Spleen (tissue), 7 donors: ENCODE data around the gene TSHZ2.
"Not testable (repeated sequence)": the region's sequence is repeated elsewhere in the genome, so short reads cannot be mapped to it uniquely, and the experiment has no call there.

Experiments used
- POLR2A ChIP-seq, 3 donors: fragments of 450-650 bp; IDR thresholded peaks; one replicate each; pipeline ENCODE4 v1.5.1; 2017; ENCODE audit warnings: antibody characterized with exemption in 3 of 3, mild to moderate bottlenecking in 1 of 3
- TF ChIP-seq, protein P1 (sequence below), 11 experiments: fragments of 200-600 bp in 7 of 11; fragments of 450-650 bp in 4 of 11; sonication (generic) in 4 of 11; IDR thresholded peaks in 8 of 11; conservative IDR thresholded peaks in 3 of 11; 1 replicate in 7 of 11; 2 replicates in 4 of 11; pipeline versions ENCODE4 v1.4.0 to v1.8.0; 2016 to 2021; ENCODE audit warnings: antibody characterized with exemption in 11 of 11, inconsistent platforms in 4 of 11, mild to moderate bottlenecking in 1 of 11
- donor health status: DM: no; HTN: no; CAD: no; lungs with moderate emphysema.
- donor health status: DM: no; HTN: no; CAD: no.
- donor health status: DM: no; HTN: no; CAD: no.

- TF ChIP-seq, protein P1, sequence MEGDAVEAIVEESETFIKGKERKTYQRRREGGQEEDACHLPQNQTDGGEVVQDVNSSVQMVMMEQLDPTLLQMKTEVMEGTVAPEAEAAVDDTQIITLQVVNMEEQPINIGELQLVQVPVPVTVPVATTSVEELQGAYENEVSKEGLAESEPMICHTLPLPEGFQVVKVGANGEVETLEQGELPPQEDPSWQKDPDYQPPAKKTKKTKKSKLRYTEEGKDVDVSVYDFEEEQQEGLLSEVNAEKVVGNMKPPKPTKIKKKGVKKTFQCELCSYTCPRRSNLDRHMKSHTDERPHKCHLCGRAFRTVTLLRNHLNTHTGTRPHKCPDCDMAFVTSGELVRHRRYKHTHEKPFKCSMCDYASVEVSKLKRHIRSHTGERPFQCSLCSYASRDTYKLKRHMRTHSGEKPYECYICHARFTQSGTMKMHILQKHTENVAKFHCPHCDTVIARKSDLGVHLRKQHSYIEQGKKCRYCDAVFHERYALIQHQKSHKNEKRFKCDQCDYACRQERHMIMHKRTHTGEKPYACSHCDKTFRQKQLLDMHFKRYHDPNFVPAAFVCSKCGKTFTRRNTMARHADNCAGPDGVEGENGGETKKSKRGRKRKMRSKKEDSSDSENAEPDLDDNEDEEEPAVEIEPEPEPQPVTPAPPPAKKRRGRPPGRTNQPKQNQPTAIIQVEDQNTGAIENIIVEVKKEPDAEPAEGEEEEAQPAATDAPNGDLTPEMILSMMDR (IDR thresholded peaks at IDR 0.05 in 8 of 11, conservative IDR thresholded peaks at IDR 0.05 in 3 of 11), result not testable (repeated sequence)
- not testable (repeated sequence) for TF ChIP-seq POLR2A (IDR thresholded peaks at IDR 0.05)
Observed at GRCh38 chr20:53089851-53090250, 117.7 kb downstream of the TSHZ2 start.
